MCF 10A (cell line): ENCODE data around the gene FGF8. TPM values are rescaled to one million over a fixed set of nuclear protein-coding genes. Genes with fewer than 3 reads are reported as not detected.
A peak's percentile ranks its signal among the peaks of the same experiment; 100 is the strongest.

Experiments
- BruUV-seq: library from RNA; stranded (reverse); fragments of 400-500 nt; replicated peaks from 2 replicates; lab custom pipeline; 2021; lab: Mats Ljungman, UMichigan
- CTCF ChIA-PET: fragments of 300-600 bp; sonication (Branson Sonifier 250); formaldehyde crosslinking; extraction: SDS; loops from one replicate; lab custom pipeline; 2021; ENCODE audit warnings: antibody characterized with exemption, inconsistent platforms; lab: Yijun Ruan, JAX
- POLR2A ChIA-PET: fragments of 300-600, 350-650 bp; sonication (Branson Sonifier 250); formaldehyde crosslinking; extraction: SDS; loops from one replicate; lab custom pipeline; 2020; ENCODE audit warnings: antibody characterized with exemption, inconsistent platforms; lab: Yijun Ruan, JAX
- DNase-seq: peaks from one replicate; pipeline ENCODE4 v3.0.0-alpha.2; 2018; ENCODE audit not compliant: unreplicated experiment
- H3K27ac Mint-ChIP-seq: one replicate; pipeline ENCODE4 v1.8.0; 2022; ENCODE audit warnings: mild to moderate bottlenecking, low read depth, mixed read lengths; ENCODE audit not compliant: unreplicated experiment
- H3K27me3 Mint-ChIP-seq: one replicate; pipeline ENCODE4 v1.8.0; 2022; ENCODE audit warnings: mixed read lengths; ENCODE audit not compliant: insufficient read depth, unreplicated experiment
- H3K36me3 Mint-ChIP-seq: one replicate; pipeline ENCODE4 v1.8.0; 2022; ENCODE audit warnings: mild to moderate bottlenecking, moderate library complexity, mixed read lengths; ENCODE audit not compliant: insufficient read depth, unreplicated experiment
- H3K4me1 Mint-ChIP-seq: one replicate; pipeline ENCODE4 v1.8.0; 2022; ENCODE audit warnings: mixed read lengths; ENCODE audit not compliant: insufficient read depth, unreplicated experiment
- H3K4me3 Mint-ChIP-seq: one replicate; pipeline ENCODE4 v1.8.0; 2022; ENCODE audit warnings: mild to moderate bottlenecking, moderate library complexity, mixed read lengths; ENCODE audit not compliant: unreplicated experiment
- H3K9me3 Mint-ChIP-seq: one replicate; pipeline ENCODE4 v1.8.0; 2022; ENCODE audit warnings: mixed read lengths; ENCODE audit not compliant: unreplicated experiment
- CTCF ChIP-seq: fragments of 200-600 bp; IDR thresholded peaks from one replicate; pipeline ENCODE4 v1.8.0; 2022; ENCODE audit warnings: antibody characterized with exemption, mild to moderate bottlenecking; ENCODE audit not compliant: unreplicated experiment
- intact Hi-C: fragments of 100-400 bp; cut with micrococcal nuclease; formaldehyde crosslinking; loops from 2 replicates; pipeline ENCODE4 v1.14.1; 2022
- total RNA-seq: library from RNA; stranded (reverse); gene quantifications from 2 replicates; pipeline ENCODE4 v1.2.3, GENCODE V29; 2022

Gene FGF8
- total RNA-seq, 1 experiment from 2014 or later = not detected

- BruUV-seq = no TSS peak
- DNase-seq = no peak
- no peak for TF ChIP-seq CTCF
- H3K4me1 Mint-ChIP-seq = peaks cover 20% of the 10 kb centered on the region
- H3K9me3 Mint-ChIP-seq = no peaks in the 10 kb centered on the region
- intact Hi-C loops = no loop called here
- POLR2A ChIA-PET = interaction anchor here (0.7 to 4.7 kb wide), 14 partner anchors 9 to 784 kb away, joined by 3 to 56 read pairs (median 4); partner anchors contain the start of genes ARMH3, DPCD, FBXW4 and NPM3
- H3K36me3 Mint-ChIP-seq = peaks cover 33% of the 10 kb centered on the region
- peak overlapping the region; percentile 41 for H3K27ac Mint-ChIP-seq
- H3K4me3 Mint-ChIP-seq = peak overlapping the region; percentile 84
- CTCF ChIA-PET = interaction anchor here (0.7 to 1.0 kb wide), 3 partner anchors 195 to 661 kb away, joined by 3 to 5 read pairs (median 3); no protein-coding TSS in a partner anchor
- H3K27me3 Mint-ChIP-seq = no peaks in the 10 kb centered on the region
Observed at GRCh38 chr10:101816376-101816775, 40.5 kb upstream of the FGF8 start.

GRCh38 chr10:101814466-101815071 lies 38.7 kb upstream of the FGF8 start:
- H3K27ac Mint-ChIP-seq = peak overlapping the region; percentile 41
- intact Hi-C loops = no loop called here
- peaks cover 46% of the 10 kb centered on the region for H3K36me3 Mint-ChIP-seq
- DNase-seq = no peak
- H3K4me1 Mint-ChIP-seq = peaks cover 20% of the 10 kb centered on the region
- CTCF ChIA-PET = interaction anchor here (0.5 to 0.7 kb wide), 2 partner anchors 21 to 34 kb away, joined by 4 read pairs; no protein-coding TSS in a partner anchor
- no peak for TF ChIP-seq CTCF
- H3K4me3 Mint-ChIP-seq = peak overlapping the region; percentile 84
- no peaks in the 10 kb centered on the region for H3K9me3 Mint-ChIP-seq
- BruUV-seq = no TSS peak
- H3K27me3 Mint-ChIP-seq = no peaks in the 10 kb centered on the region
- POLR2A ChIA-PET = interaction anchor here (0.5 to 4.7 kb wide), 5 partner anchors 8 to 120 kb away, joined by 3 to 35 read pairs (median 5); partner anchors contain the start of genes FBXW4 and NPM3

GRCh38 chr10:101812606-101813005 lies 36.7 kb upstream of the FGF8 start:
- POLR2A ChIA-PET = no interaction called here
- Mint-ChIP-seq H3K36me3 (peaks cover 58% of the 10 kb centered on the region), H3K4me3 (no peak overlapping the region), H3K4me1 (peaks cover 20% of the 10 kb centered on the region), H3K9me3 (no peaks in the 10 kb centered on the region), H3K27me3 (no peaks in the 10 kb centered on the region), H3K27ac (no peak overlapping the region)
- intact Hi-C loops = no loop called here
- no peak for TF ChIP-seq CTCF
- no TSS peak for BruUV-seq
- DNase-seq = no peak
- CTCF ChIA-PET = interaction anchor here (0.5 to 1.9 kb wide), 2 partner anchors 31 to 231 kb away, joined by 7 to 8 read pairs; no protein-coding TSS in a partner anchor

- H3K4me1 Mint-ChIP-seq = no peaks in the 10 kb centered on the region
- no peaks in the 10 kb centered on the region for H3K27me3 Mint-ChIP-seq
- H3K27ac Mint-ChIP-seq = no peak overlapping the region
- peaks cover 99% of the 10 kb centered on the region for H3K36me3 Mint-ChIP-seq
- DNase-seq = no peak
- H3K4me3 Mint-ChIP-seq = no peak overlapping the region
- H3K9me3 Mint-ChIP-seq = no peaks in the 10 kb centered on the region
- CTCF ChIA-PET = no interaction called here
- POLR2A ChIA-PET = interaction anchor here (0.6 to 4.1 kb wide), 3 partner anchors 8 to 23 kb away, joined by 3 to 23 read pairs (median 5); partner anchors contain the start of gene OGA
- intact Hi-C loops = no loop called here
- BruUV-seq = no TSS peak
- no peak for TF ChIP-seq CTCF
Observed at GRCh38 chr10:101807158-101807557, 31.2 kb upstream of the FGF8 start.
